Cardiac fibroblast (primary cell): ENCODE measurements around the gene IL3RA.

Experiments used
- DNase-seq, 2 donors: peaks; one replicate each; pipeline versions ENCODE4 v3.0.0 to v3.0.0-alpha.2; 2010; ENCODE audit warnings: low read depth in 2 of 2
- H3K4me3 ChIP-seq, 2 donors: replicated peaks in 1 of 2; 1 replicate in 1 of 2; 2 replicates in 1 of 2; pipeline ENCODE4 v1.5.1; 2011; ENCODE audit warnings: low read depth in 2 of 2, low read length in 2 of 2, mild to moderate bottlenecking in 2 of 2, moderate library complexity in 1 of 2
- TF ChIP-seq, protein P1 (sequence below): IDR thresholded peaks from one replicate; pipeline ENCODE4 v1.5.1; 2011; ENCODE audit warnings: low read depth, mild to moderate bottlenecking, low read length, inconsistent platforms

IL3RA gene

DNA sequence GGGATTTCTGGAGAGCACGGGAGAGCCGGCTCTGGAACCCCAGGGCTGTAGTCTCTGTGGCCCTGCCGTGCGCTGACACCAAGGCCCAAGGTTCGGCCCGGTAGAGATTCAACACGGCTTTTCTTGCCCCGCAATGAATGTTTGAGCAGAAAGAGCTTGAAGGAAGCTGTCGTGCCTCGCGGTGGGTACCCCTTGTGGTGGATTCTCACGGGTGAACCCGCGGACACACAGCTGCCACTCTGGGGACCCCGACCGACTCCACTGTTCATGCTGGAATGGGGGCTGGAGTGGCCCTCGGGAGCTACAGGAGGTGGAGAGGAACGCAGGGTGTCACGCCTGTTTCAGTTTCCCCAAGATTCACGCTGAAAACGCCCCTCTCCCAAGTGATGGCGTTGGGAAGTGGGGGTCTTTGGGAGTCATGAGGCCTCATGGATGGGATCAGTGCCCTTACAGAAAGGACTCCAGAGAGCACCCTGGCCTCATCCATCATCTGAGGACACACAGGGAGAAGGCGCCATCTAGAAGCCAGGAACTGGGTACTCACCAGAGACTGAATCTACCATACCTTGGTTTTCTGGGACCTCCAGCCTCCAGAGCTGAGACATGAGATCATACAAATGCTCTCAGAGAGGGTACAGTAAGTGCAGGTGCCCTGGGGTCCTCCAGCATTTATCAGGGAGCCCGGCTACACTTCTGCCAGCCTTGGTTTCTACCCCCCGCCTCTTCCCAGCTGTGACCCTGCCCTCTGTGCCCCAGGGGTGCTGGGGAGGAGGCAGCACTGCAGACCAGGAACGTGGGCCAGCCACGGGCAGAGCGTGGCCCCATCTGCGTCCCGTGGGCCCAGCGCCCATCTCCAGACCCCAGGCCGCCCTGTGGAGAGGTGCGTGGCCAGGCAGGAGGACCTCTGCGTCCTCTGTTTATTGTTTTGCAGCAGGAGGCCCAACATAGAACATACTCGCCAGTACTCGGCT is 49.0 kb downstream of the IL3RA start:
- no peak for DNase-seq
- no peak overlapping the region for H3K4me3 ChIP-seq
- TF ChIP-seq, protein P1, sequence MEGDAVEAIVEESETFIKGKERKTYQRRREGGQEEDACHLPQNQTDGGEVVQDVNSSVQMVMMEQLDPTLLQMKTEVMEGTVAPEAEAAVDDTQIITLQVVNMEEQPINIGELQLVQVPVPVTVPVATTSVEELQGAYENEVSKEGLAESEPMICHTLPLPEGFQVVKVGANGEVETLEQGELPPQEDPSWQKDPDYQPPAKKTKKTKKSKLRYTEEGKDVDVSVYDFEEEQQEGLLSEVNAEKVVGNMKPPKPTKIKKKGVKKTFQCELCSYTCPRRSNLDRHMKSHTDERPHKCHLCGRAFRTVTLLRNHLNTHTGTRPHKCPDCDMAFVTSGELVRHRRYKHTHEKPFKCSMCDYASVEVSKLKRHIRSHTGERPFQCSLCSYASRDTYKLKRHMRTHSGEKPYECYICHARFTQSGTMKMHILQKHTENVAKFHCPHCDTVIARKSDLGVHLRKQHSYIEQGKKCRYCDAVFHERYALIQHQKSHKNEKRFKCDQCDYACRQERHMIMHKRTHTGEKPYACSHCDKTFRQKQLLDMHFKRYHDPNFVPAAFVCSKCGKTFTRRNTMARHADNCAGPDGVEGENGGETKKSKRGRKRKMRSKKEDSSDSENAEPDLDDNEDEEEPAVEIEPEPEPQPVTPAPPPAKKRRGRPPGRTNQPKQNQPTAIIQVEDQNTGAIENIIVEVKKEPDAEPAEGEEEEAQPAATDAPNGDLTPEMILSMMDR = no peak

DNA sequence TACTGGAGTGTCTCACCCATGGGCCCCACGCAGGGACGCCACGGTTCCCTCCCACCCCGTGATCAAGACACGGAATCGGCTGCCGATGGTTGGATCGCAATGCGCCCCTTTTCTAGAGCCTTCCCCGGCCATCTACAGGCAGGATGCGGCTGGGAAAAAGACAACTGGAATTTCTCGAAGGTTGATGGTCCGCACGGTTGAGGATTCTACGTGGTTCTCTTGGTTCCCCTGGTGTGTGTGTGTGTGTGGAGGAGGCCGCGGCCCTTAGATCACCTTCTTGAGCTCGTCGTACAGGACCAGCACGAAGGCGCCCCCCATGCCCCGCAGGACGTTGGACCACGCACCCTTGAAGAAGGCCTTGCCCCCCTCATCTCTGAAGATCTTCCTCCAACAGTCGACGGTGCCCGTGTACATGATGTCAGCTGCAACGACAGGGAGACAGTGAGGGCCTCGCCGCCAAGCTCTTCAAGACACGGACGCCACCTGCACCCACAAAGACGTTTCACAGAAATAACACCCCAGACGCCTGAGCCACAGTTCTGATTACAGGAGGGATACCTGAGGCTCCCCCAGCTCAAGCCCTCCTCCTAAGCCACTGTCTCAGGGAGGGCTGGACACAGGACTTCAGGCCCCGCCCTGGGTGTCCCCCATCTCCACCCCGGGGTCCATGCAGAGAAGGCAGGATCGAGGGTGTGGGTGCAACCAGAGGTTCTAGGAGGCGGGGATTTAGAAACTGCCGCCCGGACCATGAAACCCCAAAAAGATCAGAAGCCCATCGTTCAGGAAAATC is 49.9 kb downstream of the IL3RA start:
- H3K4me3 ChIP-seq = no peak overlapping the region
- no peak for DNase-seq
- TF ChIP-seq, protein P1 = no peak

DNA sequence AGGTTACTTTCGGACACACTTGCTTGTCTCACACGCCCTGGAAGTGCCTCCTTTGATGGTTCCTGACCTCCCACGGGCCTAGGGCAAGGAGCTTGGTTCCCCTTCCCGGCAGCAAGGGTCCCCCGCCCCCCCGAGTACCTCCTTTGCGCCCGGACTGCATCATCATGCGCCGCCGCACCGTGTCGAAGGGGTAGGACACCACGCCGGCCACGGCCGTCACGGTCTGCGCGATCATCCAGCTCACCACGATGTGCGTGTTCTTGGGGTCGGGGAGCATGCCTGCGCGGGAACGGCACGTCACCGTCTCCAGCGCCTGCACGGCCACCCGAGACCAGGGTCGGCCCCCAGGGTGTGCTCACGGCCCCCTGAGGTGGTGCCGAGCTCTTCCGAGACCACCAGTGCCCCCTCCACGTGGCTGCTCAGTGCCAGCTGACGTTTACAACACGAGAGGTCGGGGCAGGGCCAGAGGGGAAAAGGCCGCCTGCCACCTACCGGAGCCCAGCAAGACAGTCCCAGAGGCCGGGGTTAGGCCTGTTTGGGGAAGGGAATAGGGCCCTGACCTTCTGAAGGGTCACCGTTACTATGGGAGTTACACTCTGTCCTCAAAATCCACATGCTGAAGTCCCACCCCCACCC is 50.7 kb downstream of the IL3RA start:
- no peak for DNase-seq
- TF ChIP-seq, protein P1 = no peak
- H3K4me3 ChIP-seq = no peak overlapping the region

DNA sequence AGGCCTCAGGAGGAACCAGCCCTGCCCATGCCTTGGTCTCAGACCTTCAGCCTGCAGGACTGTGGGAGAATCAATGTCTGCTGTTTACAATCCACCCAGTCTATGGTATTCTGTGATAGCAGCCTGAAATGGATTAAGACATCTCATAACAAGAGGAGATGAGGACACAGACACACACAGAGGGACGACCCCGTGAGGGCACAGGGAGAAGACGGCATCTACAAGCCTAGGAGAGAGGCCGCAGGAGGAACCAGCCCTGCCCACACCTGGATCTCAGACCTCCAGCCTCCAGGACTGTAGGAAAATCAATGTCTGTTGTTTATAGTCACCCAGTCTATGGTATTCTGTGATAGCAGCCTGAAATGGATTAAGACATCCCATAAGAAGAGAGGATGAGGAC is 52.1 kb downstream of the IL3RA start:
- DNase-seq = no peak
- H3K4me3 ChIP-seq = no peak overlapping the region
- TF ChIP-seq, protein P1 = no peak

DNA sequence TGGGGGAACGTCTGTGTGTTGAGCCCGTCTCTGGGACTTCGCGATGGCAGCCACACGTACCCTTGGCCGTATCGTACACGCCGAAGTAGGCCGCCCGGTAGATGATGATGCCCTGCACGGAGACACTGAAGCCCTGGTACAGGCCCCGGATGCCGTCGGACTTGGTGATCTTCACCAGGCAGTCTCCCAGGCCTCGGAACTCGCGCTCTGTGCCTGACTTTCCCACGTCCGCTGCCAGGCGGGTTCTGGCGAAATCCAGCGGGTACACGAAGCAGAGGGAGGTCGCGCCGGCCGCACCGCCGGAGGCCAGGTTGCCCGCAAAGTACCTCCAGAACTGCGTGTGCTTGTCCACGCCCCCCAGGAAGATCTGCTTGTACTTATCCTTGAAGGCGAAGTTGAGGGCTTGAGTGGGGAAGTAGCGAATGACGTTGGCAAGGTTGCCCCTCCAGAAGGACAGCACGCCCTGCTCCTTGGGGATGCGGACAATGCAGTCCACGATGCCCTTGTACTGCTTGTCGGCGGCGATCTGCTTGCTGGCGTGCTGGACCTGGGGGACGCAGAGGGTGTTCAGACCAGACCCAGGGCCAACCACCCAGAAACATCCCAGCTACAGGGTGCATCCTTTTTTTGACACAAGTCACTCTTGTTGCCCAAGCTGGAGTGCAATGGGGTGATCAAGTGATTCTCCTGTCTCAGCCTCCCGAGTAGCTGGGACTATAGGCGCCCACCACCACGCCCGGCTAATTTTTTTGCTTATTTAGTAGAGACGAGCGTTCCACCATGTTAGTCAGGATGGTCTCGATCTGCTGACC is 52.8 kb downstream of the IL3RA start:
- no peak for DNase-seq
- H3K4me3 ChIP-seq = no peak overlapping the region
- TF ChIP-seq, protein P1 = no peak

DNA sequence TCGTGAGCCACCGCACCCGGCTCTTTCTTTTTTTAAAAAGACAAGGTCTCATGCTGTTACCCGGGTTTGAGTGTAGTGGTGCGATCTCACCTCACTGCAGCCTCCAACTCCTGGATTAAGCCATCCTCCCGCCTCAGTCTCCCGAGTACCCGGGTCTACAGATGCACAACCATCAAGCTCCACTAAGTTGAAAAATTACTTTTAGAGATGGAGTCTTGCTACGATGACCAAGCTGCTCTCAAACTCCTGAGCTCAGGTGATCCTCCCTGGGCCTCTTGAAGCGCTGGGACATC is 53.4 kb downstream of the IL3RA start:
- no peak overlapping the region for H3K4me3 ChIP-seq
- TF ChIP-seq, protein P1 = no peak
- no peak for DNase-seq
